GM15510 (cell line): ENCODE results near the gene RBP5.
A peak's percentile ranks its signal among the peaks of the same experiment; 100 is the strongest.

Experiments
- POLR2A ChIP-seq: IDR thresholded peaks from 3 replicates; pipeline ENCODE4 v1.6.1; 2011; ENCODE audit warnings: borderline replicate concordance; ENCODE audit not compliant: insufficient read length; ENCODE audit errors: extremely low read depth

The RBP5 gene

GRCh38 chr12:7117670-7118069 is 11.0 kb downstream of the RBP5 start:
- TF ChIP-seq POLR2A = no peak

- TF ChIP-seq POLR2A = no peak
Measured at GRCh38 chr12:7116916-7117315, 11.8 kb downstream of the RBP5 start.

DNA sequence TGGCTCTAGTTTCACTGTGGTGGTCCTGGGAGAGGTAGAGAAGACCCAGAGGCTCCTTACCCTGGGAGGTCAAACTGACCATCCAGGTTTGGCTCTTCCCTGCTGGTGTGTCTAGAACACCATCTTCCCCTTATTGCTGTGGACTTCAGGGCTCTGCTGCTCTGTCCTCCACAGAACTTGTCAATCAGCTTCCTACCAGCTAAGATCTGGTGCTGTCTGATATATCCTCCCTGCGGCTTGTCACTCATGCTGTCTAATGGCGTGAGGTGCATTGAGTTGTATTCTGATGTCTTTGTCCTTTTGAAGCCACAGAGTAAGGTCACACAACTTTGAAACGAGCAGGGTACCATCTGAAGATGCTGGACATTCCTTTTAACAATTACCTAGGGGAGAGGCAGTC is 12.5 kb downstream of the RBP5 start:
- TF ChIP-seq POLR2A = no peak

DNA sequence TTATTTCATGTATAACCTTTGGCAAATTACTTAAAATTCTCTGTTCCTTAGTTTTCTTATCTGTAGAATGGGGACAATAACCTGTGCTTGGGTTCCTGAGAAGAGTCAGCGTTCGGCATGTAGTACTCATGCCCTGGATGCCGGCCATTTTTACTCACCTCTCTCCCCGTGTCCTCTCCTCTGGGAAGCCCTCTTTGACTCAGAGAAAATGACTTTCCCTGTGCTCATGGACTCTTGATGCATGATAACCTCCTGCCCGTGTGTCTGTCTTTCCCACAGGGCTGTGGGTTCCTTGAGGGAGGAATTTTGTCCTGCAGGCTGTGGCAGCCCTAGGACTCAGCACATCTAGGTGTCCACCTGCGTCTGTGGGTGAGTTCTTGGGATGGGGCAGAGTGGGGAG is 13.8 kb downstream of the RBP5 start:
- no peak for TF ChIP-seq POLR2A

GRCh38 chr12:7114008-7114407 is 14.7 kb downstream of the RBP5 start:
- TF ChIP-seq POLR2A = no peak

GRCh38 chr12:7113389-7113871 is 15.3 kb downstream of the RBP5 start:
- no peak for TF ChIP-seq POLR2A

GRCh38 chr12:7112041-7112440 is 16.6 kb downstream of the RBP5 start:
- TF ChIP-seq POLR2A = no peak

- TF ChIP-seq POLR2A = no peak
Measured at GRCh38 chr12:7110661-7111060, 18.0 kb downstream of the RBP5 start.

GRCh38 chr12:7109572-7109920 is 19.1 kb downstream of the RBP5 start:
- TF ChIP-seq POLR2A = no peak

DNA sequence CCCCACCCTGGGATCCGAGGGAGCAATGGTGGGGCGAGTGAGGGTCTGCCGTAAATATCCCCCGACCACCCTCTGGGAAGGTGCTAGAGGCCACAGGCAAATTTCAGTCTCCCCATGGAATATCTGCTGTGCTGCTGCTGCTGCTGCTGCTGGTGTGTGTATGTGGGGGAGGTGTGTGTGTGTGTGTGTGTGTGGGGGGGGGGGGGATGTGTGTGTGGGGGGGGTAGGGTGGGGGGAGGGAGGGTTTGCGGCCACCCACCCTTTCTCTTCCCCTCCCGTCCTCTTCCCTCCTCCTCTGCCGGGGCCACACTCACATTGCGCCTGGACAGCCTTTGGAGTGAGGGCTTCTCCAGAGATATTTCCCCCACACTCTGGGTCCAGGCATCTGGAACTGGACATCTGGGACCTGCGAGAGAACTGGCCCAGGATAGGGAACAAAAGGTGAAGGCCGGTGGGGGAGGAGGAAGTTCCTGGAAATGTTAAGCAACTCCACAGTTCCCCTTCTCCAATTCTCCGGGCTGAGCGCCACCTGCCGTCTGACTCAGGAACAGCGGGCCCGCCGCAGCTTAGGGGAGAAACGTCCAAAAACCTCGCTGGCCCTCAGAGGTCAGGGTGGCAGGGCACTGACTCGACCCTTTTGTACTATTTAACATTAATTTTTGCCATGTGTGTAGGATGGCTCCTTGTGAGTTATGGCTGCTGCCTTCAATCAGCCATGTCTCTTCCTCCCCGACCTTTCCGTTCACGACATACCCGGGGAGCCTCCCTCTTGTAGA is 19.7 kb downstream of the RBP5 start, which contains the start of gene C1RL:
C1RL (minus strand) TSS at position 419 of the 776 bp plus-strand sequence; CDS start at position 385, 34 bp downstream.
- TF ChIP-seq POLR2A = no peak

DNA sequence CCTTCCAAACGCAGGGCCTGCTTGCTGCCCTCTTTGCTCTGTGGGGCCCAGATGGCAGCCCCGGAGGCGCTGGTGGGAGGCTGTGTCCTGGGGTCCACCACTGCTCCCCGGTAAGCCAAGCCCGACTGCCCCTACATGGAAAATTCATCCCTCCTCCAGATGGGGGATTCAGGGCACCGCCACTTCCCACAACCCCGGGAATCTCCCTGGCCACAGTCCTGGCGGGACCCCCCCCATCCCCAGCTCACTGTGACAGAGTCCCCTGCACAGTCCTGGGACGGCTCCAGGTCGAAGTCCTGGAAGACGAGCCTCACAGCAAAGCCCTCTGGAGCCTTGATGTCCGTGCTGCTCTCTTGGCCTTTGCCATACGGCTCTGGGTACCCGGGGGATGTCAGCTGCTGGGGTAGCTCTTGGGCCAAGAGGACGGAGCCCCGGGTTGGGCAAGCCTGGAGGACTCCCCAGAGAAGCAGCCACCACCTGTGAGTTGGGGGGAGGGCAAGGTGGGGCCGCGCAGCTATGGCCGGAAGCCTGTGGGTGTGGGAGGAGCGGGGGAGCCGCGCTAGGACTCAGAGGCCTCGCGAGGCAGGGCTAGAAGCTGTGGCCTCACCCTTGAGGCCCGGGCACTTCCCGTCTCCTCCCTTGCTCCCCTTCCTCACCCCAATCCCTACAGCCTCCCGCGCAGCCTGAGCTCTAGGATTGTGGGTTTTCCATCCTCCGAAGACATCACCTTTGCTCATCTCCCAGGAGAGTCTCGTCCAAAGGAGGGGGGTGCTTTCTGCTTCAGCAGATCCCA is 20.5 kb downstream of the RBP5 start:
- peak; percentile 94 for TF ChIP-seq POLR2A

- TF ChIP-seq POLR2A = no peak
Measured at GRCh38 chr12:7107636-7108002, 21.1 kb downstream of the RBP5 start.

- TF ChIP-seq POLR2A = no peak
Measured at GRCh38 chr12:7106082-7106481, 22.6 kb downstream of the RBP5 start.

GRCh38 chr12:7103837-7104584 is 24.7 kb downstream of the RBP5 start:
- TF ChIP-seq POLR2A = no peak

DNA sequence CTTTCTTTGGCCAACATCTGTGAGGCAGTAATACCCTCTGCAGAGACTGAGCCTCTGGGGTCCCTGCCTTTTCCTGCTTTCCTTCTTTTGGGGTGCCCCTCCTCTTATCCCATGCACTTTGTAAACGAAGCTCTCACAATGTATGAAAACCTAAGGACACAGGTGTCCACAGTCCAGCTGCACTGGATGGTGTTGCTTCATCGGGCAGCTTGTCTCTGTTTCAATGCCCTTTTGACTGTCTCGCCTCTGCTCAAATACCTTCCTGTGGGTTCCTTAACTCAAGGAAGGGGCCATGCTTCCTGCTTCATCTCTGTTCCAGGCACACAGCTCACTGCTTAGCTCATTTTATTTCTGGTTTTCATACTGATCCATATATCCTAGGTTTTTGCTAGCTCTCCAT is 26.1 kb downstream of the RBP5 start:
- TF ChIP-seq POLR2A = no peak
